CD4-positive, CD25-positive, alpha-beta regulatory T cell (primary cell): Measurements from ENCODE around the gene COA1. TPM values are rescaled to one million over a fixed set of nuclear protein-coding genes. Genes with fewer than 3 reads are reported as not detected.

ENCODE experiments used
- ATAC-seq, 2 donors: fragments of 150-1000 bp; cut with Tn5 transposase; one replicate each; pipeline ENCODE4 v1.10.0; 2021; ENCODE audit warnings: low read depth in 2 of 2, moderate number of reproducible peaks in 2 of 2, moderate library complexity in 1 of 2
- DNase-seq, 3 donors: peaks; one replicate each; pipeline versions ENCODE4 v3.0.0 to v3.0.0-alpha.2; 2012 to 2022; ENCODE audit warnings: mixed read lengths in 1 of 3
- H3K27ac ChIP-seq: one replicate; pipeline ENCODE4 v1.7.0; 2013; ENCODE audit warnings: mild to moderate bottlenecking, low read length; ENCODE audit not compliant: insufficient read depth, poor library complexity, severe bottlenecking
- H3K27me3 ChIP-seq: one replicate; pipeline ENCODE4 v1.7.0; 2013; ENCODE audit warnings: low read length; ENCODE audit not compliant: control insufficient read depth, insufficient read depth
- H3K36me3 ChIP-seq: one replicate; pipeline ENCODE4 v1.7.0; 2013; ENCODE audit warnings: mild to moderate bottlenecking, low read length, moderate library complexity; ENCODE audit not compliant: control insufficient read depth, insufficient read depth
- H3K4me1 ChIP-seq: 2 replicates; pipeline ENCODE4 v1.7.0; 2013; ENCODE audit warnings: mild to moderate bottlenecking, low read length; ENCODE audit not compliant: insufficient read depth, control insufficient read depth, poor library complexity, severe bottlenecking
- H3K4me3 ChIP-seq: one replicate; pipeline ENCODE4 v1.7.0; 2013; ENCODE audit warnings: low read depth, mild to moderate bottlenecking, low read length, moderate library complexity
- H3K9me3 ChIP-seq, 2 experiments: 1 replicate in 1 of 2; 2 replicates in 1 of 2; pipeline ENCODE4 v1.7.0; 2013; ENCODE audit warnings: low read length in 2 of 2, mild to moderate bottlenecking in 1 of 2, moderate library complexity in 1 of 2; ENCODE audit not compliant: control insufficient read depth in 2 of 2
- H3K27ac Mint-ChIP-seq, 3 donors: one replicate each; pipeline ENCODE4 v1.8.0; 2020 to 2022; ENCODE audit warnings: mild to moderate bottlenecking in 3 of 3, mixed read lengths in 3 of 3, moderate library complexity in 2 of 3
- H3K27me3 Mint-ChIP-seq: one replicate; pipeline ENCODE4 v1.8.0; 2022; ENCODE audit warnings: mild to moderate bottlenecking, mixed read lengths
- H3K36me3 Mint-ChIP-seq: one replicate; pipeline ENCODE4 v1.8.0; 2020; ENCODE audit warnings: mixed read lengths
- H3K4me1 Mint-ChIP-seq, 4 donors: one replicate each; pipeline ENCODE4 v1.8.0; 2020 to 2022; ENCODE audit warnings: mixed read lengths in 4 of 4, mild to moderate bottlenecking in 1 of 4
- H3K4me3 Mint-ChIP-seq, 4 donors: one replicate each; pipeline ENCODE4 v1.8.0; 2020 to 2022; ENCODE audit warnings: mild to moderate bottlenecking in 4 of 4, mixed read lengths in 4 of 4, moderate library complexity in 3 of 4
- H3K9me3 Mint-ChIP-seq, 7 donors: one replicate each; pipeline ENCODE4 v1.8.0; 2020 to 2022; ENCODE audit warnings: mixed read lengths in 7 of 7, mild to moderate bottlenecking in 3 of 7, moderate library complexity in 2 of 7
- polyA plus RNA-seq, 4 donors: library from polyadenylated mRNA; unstranded; fragments of 300-500 nt; fragmentation: Illumina TruSeq; gene quantifications; one replicate each; pipeline ENCODE4 v1.2.3, GENCODE V29; 2021
- total RNA-seq: library from RNA; stranded (reverse); gene quantifications from one replicate; pipeline ENCODE4 v1.2.3, GENCODE V29; 2022

Gene COA1
- total and polyA plus RNA-seq, 5 donors from 2014 or later = 41.3 to 65.8 (median 48.6) TPM

DNA sequence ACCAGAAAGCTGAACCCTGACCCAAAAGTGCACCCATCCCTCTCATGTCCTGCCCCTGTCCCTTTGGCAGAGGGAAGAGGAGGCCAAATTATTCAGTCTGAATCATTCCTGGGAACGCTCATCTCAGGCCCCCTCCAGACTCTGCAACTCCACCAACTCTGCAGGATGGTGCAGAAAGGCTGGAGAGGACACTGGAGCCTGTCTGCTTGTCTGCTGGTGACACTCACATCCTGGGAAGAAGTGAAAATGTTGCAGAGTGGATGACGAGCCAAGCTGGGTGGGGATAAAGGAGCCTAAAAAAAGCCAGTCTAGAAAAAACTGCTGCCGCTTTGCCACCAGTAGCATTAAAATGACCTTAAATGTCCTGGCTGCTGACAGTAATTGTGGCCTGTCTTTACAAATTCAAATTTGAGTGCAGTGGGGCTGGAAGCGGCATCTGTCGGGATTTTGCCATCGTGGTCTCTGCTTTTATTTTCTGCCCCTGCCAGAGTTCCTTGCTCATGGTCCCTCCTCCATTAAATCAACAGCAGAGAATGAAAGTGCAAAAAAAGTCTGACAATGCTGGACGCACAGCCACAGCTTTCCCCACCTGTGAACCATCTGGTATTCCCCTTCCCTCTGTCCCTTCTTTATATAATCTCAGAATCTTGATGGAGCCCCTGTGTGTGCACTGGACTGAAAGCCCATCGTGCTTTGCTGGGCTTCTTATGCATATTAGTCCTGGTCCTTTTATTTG, 82.6 kb downstream of the COA1 start:
- H3K27me3 Mint-ChIP-seq = no peaks in the 10 kb centered on the region
- no peaks in the 10 kb centered on the region for H3K9me3 Mint-ChIP-seq
- peak overlapping the region; percentile 31 for H3K4me3 ChIP-seq
- peaks cover 18 to 94% (median 73%) of the 10 kb centered on the region in 4 donors for H3K4me1 Mint-ChIP-seq
- H3K27me3 ChIP-seq = no peaks in the 10 kb centered on the region
- DNase-seq (no peak), ATAC-seq (no peak)
- peak overlapping the region; percentile 78 for H3K27ac ChIP-seq
- H3K9me3 ChIP-seq = no peaks in the 10 kb centered on the region
- peaks cover 36% of the 10 kb centered on the region for H3K36me3 Mint-ChIP-seq
- H3K27ac Mint-ChIP-seq = peak overlapping the region; percentile 60 to 99 (median 92)
- peaks cover 33% of the 10 kb centered on the region for H3K36me3 ChIP-seq
- peaks cover 64% of the 10 kb centered on the region for H3K4me1 ChIP-seq
- peak overlapping the region in 3 of 4 donors; percentile 3 to 85 (median 33) for H3K4me3 Mint-ChIP-seq

DNA sequence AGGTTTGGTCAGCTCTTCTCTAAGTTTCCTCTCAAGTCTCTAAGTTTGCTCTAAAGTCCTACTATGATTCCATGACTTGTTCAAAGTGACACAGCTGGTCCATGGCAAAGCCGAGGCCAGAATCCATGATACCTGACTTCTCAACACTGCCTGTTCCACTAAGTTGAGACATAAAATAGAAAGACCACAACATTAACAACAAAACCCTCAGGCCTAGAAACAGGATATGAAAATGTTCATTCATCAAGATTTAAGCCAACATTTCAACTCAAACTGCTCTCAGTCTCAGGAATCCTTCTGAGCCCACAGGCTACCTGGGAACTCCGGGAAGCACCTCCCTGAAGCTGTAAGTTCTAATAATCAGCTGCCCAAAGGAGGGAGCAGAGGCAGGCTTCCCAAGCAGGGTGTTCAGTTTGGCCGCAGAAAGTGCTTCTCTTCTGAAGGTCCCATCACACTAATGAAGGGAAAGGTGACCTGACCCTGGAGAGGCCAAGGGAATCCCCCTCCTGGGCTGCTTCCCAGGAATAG, 83.6 kb downstream of the COA1 start:
- Histone ChIP-seq H3K4me1 (peaks cover 54% of the 10 kb centered on the region), H3K27ac (peak overlapping the region; percentile 36), H3K27me3 (no peaks in the 10 kb centered on the region), H3K4me3 (no peak overlapping the region), H3K9me3 (no peaks in the 10 kb centered on the region), H3K36me3 (peaks cover 40% of the 10 kb centered on the region)
- H3K27ac Mint-ChIP-seq = peak overlapping the region; percentile 1 to 92 (median 88)
- ATAC-seq = no peak
- peak overlapping the region in 3 of 4 donors; percentile 30 to 60 (median 33) for H3K4me3 Mint-ChIP-seq
- no peak for DNase-seq
- peaks cover 13 to 86% (median 64%) of the 10 kb centered on the region in 4 donors for H3K4me1 Mint-ChIP-seq
- peaks cover 40% of the 10 kb centered on the region for H3K36me3 Mint-ChIP-seq
- H3K9me3 Mint-ChIP-seq = no peaks in the 10 kb centered on the region
- H3K27me3 Mint-ChIP-seq = no peaks in the 10 kb centered on the region

DNA sequence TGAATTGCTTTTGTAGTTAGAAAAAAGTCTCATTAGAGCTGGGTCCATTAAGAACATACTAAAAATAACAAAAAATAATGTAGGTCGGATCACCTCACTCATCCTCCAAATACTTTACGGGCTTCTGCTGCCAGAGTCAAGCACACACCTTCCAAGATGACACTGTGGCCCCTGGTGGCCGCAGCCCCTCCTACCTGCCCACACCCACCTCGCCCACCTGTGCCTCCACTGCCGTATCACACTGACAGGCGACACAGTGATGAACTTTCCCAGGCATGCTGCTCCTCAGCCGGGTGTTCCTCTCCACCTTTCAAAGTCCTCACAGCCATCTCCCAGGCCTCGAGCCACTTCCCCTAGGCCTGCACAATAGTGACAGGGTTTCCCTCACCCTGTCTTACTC, 85.5 kb downstream of the COA1 start:
- Histone ChIP-seq H3K36me3 (peaks cover 55% of the 10 kb centered on the region), H3K27ac (no peak overlapping the region), H3K4me3 (no peak overlapping the region), H3K27me3 (no peaks in the 10 kb centered on the region), H3K4me1 (peaks cover 38% of the 10 kb centered on the region), H3K9me3 (no peaks in the 10 kb centered on the region)
- Mint-ChIP-seq H3K9me3 (no peaks in the 10 kb centered on the region), H3K4me3 (peak overlapping the region in 1 of 4 donors; percentile 69), H3K4me1 (peaks cover 9 to 85% (median 55%) of the 10 kb centered on the region in 4 donors), H3K27me3 (no peaks in the 10 kb centered on the region), H3K27ac (peak overlapping the region in 2 of 3 donors; percentile 62 to 80), H3K36me3 (peaks cover 58% of the 10 kb centered on the region)
- ATAC-seq (no peak), DNase-seq (no peak)

DNA sequence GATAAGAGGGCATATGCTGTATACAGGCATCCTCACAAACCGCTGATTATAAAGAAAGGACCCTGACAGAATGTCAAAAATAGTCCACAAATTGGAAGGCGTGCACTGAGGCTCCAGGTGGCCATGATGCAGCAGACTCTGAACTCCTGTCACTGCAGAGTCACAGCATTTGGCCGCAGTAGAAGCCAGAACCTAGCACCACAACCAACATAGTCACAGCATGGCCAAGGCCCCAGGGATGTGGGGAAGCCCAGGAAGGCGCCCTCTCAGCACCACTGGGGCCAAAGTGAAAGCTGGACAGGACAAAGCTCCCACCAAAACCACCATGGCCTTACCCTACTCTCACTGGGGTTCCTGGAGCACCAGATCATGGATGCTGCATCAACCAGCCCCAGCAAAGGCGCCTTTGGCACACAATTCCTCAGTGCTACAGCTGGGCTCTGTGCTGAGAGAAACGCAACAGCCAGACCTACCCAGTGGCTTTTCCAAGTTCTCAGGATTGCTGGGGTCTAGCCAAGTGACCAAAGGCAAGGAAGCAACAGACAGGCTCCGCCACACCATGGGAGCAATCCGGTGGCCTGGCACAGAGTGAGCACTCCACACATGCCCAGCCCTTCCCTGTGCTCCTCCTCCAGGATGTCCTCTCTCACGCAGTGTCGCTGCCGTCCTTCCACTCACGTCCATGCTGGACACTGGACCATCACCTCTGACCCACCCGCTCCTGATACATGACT, 86.3 kb downstream of the COA1 start:
- peaks cover 33% of the 10 kb centered on the region for H3K4me1 ChIP-seq
- no peak for ATAC-seq
- Mint-ChIP-seq H3K9me3 (no peaks in the 10 kb centered on the region), H3K27ac (peak overlapping the region; percentile 79 to 89 (median 80)), H3K4me1 (peaks cover 11 to 85% (median 55%) of the 10 kb centered on the region in 4 donors), H3K36me3 (peaks cover 59% of the 10 kb centered on the region), H3K4me3 (peak overlapping the region in 1 of 4 donors; percentile 40), H3K27me3 (no peaks in the 10 kb centered on the region)
- no peaks in the 10 kb centered on the region for H3K9me3 ChIP-seq
- H3K36me3 ChIP-seq = peaks cover 55% of the 10 kb centered on the region
- H3K4me3 ChIP-seq = no peak overlapping the region
- no peak overlapping the region for H3K27ac ChIP-seq
- DNase-seq = no peak
- H3K27me3 ChIP-seq = no peaks in the 10 kb centered on the region

DNA sequence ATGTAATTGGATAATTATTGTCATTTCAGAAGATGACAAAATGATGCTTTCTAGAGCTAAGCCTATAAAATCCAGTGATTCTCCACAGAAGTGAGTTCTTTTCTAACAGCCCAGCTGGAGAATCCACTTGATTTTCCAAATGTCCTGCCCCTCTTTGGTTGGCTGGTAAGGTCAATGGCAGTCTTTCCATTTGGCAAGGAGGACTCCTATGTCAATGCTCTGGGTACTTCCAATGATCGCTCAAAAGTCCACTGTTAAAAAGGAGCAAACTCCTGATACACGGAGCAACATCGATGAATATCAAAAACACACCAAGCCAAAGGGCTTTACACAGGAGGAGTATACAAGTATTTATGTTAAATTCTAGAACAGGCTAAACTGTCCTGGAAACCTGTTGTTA, 88.6 kb downstream of the COA1 start:
- Mint-ChIP-seq H3K27ac (peak overlapping the region in 1 of 3 donors; percentile 85), H3K27me3 (no peaks in the 10 kb centered on the region), H3K4me3 (no peak overlapping the region), H3K36me3 (peaks cover 63% of the 10 kb centered on the region), H3K9me3 (no peaks in the 10 kb centered on the region), H3K4me1 (peaks cover 26 to 80% (median 50%) of the 10 kb centered on the region in 4 donors)
- DNase-seq = no peak
- ATAC-seq = no peak
- H3K4me3 ChIP-seq = no peak overlapping the region
- peaks cover 19% of the 10 kb centered on the region for H3K4me1 ChIP-seq
- H3K9me3 ChIP-seq = no peaks in the 10 kb centered on the region
- H3K36me3 ChIP-seq = peaks cover 62% of the 10 kb centered on the region
- H3K27ac ChIP-seq = no peak overlapping the region
- no peaks in the 10 kb centered on the region for H3K27me3 ChIP-seq

DNA sequence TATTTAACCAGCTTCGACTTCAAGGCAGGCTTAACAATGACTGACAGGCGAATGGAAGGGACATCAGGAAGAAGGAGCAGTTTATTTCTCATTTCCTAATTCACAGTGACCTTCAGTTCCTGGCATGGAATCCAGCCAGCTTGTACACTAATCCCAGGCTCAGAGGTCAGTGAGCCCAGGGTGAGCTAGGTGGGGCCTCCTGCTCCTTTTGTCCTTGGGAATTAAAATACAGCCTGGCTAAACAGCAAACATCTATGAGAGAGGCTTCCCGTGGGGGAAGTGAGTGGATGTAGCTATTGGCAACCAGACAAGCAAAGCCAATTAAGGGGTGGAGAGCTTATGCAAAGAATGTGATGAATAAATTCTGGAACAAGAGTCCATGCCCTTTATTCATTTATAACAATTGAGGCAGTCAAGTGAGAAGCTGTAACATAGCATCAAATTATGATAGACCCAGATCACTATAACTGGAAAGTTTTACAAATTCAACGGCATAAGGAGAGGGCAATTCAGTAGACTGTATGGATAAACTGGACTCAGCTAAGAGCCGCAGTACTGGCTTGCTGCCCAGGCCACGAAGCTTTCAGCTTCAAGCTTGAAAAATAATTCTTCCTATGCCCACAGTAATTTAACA, 89.3 kb downstream of the COA1 start:
- Histone ChIP-seq H3K36me3 (peaks cover 58% of the 10 kb centered on the region), H3K27ac (peak overlapping the region; percentile 25), H3K4me3 (no peak overlapping the region), H3K9me3 (no peaks in the 10 kb centered on the region), H3K4me1 (peaks cover 16% of the 10 kb centered on the region), H3K27me3 (no peaks in the 10 kb centered on the region)
- Mint-ChIP-seq H3K4me3 (peak overlapping the region in 1 of 4 donors; percentile 9), H3K9me3 (no peaks in the 10 kb centered on the region), H3K27me3 (no peaks in the 10 kb centered on the region), H3K36me3 (peaks cover 63% of the 10 kb centered on the region), H3K4me1 (peaks cover 29 to 76% (median 45%) of the 10 kb centered on the region in 4 donors), H3K27ac (peak overlapping the region; percentile 77 to 85 (median 84))
- no peak for DNase-seq
- no peak for ATAC-seq

DNA sequence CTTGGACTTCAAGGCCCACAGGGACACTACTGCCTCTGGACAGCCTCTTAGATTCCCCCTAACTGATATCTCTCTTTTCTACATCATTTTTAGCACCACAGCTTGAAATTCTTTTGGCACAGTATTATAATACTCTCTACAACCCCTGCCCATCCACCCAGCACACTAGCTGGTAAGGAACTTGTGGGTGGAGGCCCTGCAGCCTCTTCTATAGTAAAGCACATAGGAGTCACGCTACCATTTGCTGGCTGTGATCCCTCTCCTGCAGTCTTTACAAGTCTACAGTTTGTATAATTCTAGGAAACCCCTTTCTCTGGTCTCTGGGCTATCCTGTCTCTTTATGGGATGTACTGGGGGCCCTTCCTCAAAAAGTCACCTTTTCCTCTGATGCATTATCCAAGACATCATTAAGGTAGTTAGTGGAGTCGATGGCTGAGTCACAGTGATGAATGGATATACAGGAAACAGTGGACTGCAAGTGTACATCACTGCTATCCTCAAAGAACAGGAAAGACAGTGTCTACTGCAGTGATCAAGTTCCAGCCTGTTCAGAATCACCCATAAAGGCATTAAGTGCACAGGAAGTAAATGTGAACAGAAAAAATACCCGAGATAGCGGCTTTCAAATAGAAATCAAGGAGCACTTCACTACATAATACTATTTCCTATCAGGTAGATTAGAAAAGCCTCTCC, 92.1 kb downstream of the COA1 start:
- Histone ChIP-seq H3K36me3 (peaks cover 60% of the 10 kb centered on the region), H3K27ac (peak overlapping the region; percentile 65)

More for the DNA sequence above, 92.1 kb downstream of the COA1 start:
- peaks cover 16% of the 10 kb centered on the region for H3K4me1 ChIP-seq
- peak in 2 of 3 donors; percentile 25 to 51 for DNase-seq
- no peaks in the 10 kb centered on the region for H3K9me3 ChIP-seq
- no peaks in the 10 kb centered on the region for H3K27me3 ChIP-seq
- Mint-ChIP-seq H3K4me3 (peak overlapping the region; percentile 3 to 38 (median 13)), H3K27me3 (no peaks in the 10 kb centered on the region), H3K36me3 (peaks cover 57% of the 10 kb centered on the region), H3K4me1 (peaks cover 28 to 80% (median 43%) of the 10 kb centered on the region in 4 donors), H3K27ac (peak overlapping the region; percentile 81 to 98 (median 85)), H3K9me3 (no peaks in the 10 kb centered on the region)
- ATAC-seq = peak; percentile 85 to 86
- H3K4me3 ChIP-seq = peak overlapping the region; percentile 42
